ENCODE measurements around the gene SCAF11.

Gene SCAF11

DNA sequence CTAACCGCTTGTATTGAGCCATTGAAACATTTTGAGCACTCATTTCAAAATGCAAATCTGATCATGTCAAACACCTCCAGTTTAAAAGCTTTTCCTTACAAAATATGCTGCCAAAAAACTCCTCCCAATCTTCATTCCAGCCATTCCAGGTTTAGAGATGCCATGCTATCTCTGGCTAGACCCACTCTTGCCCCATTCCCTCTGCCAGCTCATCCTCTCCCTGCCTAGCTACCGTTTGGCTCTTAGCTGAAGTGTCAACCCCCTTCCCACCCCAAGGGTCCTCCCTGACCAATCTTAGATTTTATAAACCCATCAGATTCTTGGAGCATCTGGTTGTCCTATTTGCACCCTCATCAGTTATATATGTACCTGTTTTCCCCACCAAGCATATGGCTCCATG is 75.0 kb downstream of the SCAF11 start:
- DNase-seq (ENCODE audit: low spot score): no peak

DNA sequence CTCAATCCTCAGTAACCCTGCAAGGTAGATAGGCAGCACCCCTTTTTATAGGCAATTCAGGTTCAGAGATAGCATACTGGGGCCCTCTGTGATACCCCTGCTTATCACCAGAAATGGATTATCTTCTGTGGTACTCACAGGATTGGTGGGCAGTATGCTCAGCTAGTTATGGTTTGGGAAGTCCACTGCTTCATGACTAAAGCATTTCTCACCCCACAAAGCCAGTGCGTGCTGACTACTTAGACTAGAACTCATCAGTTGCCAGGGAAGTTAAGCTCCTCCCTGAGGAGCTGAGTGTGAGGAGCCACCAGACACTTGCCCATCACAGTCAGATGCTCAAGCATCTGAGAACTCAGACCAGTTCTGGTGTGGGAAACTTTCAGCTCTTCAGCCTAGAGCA is 76.3 kb downstream of the SCAF11 start:
- no peak for DNase-seq (ENCODE audit: low spot score)

DNA sequence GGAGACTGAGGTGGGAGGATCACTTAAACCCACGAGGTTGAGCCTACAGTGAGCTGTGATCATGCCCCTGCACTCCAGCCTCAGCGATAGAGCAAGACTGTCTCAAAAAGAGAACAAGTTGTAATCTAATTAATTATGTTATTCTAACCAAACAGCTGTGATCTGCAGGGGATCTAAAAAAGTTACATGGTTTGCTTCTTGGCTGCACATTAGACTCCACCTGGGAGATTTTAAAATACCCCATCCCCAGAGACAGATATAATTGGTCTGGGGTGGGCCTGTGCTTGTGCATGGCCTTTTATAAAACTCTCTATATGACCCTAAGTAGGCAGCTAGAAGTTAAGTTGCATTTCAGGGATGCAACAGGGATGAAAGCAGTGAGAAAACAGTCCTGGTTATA is 76.7 kb downstream of the SCAF11 start:
- no peak for DNase-seq (ENCODE audit: low spot score)

DNA sequence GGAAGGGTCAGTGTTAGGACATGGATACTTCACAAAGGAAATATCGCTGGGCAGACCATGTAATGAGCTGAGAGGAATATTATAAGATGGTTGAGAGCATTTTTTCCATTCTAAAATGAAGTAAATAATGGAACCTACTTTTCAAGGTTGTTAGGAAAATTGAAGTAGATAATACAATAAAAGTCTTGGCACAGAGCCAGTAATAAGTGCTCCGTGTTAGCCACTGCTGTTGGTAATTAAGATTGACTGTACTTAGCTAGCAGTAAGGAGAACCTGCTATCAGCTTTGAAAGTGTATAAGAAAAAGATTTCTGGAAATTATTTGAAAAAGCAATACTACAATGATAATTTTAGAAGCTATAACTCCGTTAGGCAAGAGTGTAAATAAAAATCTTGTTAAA is 77.6 kb downstream of the SCAF11 start:
- no peak for DNase-seq (ENCODE audit: low spot score)

DNA sequence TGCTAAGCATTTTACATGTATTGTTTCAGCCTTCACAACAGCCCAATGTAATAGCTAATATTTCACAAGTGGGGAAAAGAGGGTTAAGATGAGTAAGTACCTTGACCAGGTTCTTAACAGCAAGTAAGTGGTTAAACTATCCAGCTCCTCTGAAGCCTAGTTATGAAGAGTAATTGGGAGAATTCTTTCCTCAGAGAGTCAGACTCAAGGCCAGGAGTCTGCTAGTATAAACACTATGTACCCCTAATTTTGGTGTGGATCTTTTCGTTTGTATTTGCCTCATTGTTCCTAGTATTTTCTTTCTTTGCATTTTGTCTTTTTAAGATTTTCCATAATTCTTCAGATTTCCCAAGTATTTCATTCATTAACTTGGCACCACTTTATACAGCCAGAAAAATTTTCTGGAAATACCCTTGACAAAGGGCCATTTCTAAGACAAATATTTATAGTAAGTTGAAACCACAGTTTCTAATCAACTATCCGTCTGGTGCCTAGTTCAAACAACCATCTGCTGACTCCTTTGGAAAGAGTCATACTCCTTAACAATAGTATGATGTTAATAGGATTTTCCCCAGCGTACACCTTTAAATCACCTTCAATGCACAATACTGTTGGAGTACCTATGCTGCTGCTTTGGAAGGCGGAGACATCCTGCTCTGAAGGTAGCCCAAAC is 81.2 kb downstream of the SCAF11 start:
- DNase-seq (ENCODE audit: low spot score): no peak

DNA sequence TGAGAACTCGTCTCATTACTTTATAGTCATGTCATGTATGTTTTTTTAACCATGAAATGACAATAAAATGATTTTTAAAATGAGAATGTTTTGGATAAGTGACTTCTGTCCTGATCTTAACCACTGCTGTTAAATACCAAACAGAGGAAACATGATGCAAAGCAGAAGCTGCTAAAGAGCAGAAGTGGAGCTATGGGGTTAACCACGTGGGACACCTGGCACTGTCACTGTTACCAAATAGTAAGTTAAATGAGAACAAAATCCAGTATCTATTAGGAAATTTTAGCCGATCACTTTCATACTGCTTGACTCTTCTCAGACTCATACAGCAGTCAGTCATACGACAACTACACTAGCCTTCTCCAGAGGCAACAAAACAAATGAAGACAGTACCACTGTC is 82.4 kb downstream of the SCAF11 start:
- DNase-seq (ENCODE audit: low spot score): no peak

DNA sequence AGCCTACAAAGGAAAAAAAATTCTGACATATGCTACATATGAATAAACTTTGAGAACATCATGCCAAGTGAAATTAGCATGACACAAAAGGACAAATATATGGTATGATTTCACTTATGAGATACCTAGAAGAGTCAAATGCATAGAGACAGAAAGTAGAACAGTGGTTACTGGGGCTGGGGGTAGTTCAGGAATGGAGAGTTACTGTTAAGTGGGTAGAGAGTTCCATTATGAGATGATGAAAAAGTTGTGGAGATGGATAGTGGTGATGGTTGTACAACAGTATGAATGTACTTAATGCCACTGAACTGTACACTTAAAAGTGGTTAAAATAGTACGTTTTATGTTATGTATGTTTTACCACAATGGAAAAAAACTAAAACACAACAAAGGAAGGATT is 92.3 kb downstream of the SCAF11 start:
- DNase-seq (ENCODE audit: low spot score): no peak

DNA sequence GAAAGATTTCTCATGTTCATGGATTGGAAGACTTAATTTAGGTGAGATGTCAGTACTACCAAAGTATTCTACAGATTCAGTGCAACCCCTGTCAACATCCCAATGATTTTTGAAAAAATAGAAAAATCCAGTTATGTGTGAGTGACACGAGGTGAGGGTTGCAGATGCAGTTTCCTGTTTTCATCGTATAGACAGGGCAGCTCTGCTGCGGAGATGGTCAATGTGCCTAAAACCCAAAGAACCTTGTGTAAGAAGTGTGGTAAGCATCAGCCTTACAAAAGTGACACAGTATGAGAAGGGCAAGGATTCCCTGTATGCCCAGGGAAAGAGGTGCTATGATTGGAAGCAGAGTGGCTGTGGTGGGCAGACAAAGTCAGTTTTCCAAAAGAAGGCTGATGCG is 94.4 kb downstream of the SCAF11 start:
- no peak for DNase-seq (ENCODE audit: low spot score)

DNA sequence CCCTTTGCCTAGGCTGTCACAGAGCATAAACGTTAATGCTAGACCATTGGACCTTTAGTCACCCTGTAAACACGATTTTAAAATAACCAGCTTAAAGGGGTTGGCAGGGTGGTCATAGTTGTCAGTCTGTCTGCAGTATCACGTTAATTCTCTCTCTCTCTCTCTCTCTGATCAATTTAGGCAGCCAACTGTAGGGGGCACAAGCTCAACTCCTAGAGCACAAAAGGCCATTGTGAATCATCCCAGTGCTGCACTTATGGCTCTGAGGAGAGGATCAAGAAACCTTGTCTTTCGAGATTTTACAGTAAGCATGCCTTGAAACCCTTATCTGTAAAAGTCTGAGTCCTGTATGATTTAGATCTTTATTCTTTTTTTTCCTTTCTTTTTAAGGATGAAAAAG is 97.1 kb downstream of the SCAF11 start:
- no peak for DNase-seq (ENCODE audit: low spot score)

DNA sequence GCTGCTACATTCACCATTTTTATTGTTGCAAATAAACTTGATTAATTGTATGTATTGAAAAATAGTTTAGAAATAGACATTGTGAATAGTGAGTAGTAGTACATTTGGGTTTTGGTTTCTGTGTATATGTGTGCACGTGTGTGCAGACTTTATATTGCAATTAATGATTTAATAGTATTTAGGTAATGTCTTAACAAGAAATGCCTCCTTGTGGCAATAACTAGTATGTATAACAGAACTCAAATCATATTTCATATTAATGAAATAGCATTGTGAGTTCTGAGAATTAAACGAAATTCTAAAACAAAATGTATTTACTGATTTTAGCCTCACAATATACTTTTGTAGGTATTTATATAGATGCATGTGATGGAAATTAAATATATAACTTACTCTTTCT is 100.1 kb downstream of the SCAF11 start:
- no peak for DNase-seq (ENCODE audit: low spot score)

DNA sequence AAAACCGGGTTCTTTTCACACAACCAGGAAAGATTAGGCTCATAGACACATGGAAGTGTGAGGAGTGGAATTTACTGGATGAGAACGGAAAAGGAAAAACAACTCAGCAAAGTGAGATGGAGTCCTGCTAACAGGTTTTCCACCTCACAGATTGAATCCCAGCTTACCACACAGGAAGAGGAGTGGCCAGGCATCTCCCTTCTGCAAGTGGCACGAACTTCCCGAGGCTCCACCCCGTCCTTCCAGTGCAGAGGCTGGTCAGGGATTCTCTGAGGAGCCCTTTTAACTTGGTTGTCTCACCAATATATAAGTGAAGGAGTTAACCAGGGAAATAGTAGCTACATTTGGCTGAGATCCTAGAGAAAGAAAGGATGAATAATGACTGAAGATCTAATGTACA is 102.8 kb downstream of the SCAF11 start:
- no peak for DNase-seq (ENCODE audit: low spot score)

DNA sequence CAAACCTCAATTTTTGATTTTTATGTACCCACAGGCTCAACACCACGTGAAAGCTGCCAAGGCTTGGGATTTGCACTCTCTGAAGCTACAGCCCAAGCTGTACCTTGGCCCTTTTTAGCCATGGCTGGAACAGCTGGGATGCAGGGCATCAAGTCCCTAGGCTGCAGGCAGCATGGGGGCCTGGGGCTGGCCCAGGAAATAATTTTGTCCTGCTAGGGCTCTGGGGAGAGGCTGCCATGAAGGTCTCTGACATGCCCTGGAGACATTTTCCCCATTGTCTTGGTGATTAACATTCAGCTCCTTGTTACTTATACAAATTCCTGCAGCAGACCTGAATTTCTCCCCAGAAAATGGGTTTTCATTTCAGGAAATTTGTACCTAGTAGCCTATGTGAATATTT is 103.7 kb downstream of the SCAF11 start:
- DNase-seq (ENCODE audit: low spot score): no peak

DNA sequence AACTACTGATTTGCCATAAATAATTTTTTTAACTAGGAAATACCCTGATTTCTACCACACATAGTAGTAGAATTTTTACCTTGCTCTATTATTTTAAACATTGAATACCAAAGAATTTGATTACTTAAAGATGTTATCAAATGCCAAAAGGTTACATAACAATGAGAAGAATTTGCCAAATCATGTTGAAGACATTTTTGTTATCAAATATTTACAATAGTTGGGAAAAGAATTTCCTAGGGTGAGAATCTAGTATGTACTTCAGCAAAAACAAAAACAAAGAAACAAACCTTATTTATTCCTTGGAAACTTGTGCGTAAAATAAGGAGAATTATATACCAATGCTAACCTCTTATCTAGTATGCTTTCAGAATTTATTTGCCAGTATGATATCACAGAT is 107.2 kb downstream of the SCAF11 start:
- no peak for DNase-seq (ENCODE audit: low spot score)

DNA sequence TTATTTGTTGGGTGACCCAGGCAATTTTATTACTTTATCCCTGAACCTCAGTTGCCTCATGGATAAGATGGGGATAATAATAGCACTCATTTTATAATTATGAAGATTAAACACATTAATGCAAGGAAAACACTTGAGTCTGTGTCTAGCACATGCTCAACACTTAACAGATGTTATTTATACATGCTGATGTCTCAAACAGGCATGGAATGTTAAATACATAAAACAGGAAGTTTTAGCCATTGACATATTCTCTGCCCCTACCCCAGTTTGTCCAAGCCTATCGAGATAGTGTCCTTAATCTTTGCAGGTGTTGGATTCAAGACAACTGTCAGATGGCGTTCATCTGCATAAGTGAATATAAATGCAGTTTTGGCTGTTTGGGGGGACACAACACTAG is 109.8 kb downstream of the SCAF11 start:
- DNase-seq (ENCODE audit: low spot score): no peak

DNA sequence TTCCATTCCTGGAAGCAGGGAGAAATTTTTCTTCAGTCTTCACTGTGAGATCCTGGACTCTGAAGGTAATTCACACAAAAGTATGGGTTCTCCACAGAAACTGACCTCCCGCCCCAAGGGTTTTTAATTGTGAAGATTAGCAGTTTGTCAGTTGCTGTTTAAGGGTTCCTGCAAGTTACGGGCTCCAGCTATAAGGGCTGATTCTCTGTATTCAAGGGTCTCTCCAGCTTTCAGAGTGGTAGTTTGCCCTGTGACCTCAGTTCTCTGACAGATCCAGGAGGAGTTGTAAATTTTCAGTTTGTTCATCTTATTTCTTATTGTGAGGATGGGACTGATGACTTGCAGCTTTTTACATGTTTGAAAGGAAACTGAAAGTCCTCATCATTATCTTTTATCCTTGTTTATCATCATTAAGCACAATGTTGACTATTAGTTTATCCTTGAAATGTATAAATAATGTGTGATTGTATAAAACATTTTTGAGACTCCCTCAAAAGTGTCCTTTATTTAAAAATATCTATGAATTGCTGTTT is 110.9 kb downstream of the SCAF11 start:
- no peak for DNase-seq (ENCODE audit: low spot score)

DNA sequence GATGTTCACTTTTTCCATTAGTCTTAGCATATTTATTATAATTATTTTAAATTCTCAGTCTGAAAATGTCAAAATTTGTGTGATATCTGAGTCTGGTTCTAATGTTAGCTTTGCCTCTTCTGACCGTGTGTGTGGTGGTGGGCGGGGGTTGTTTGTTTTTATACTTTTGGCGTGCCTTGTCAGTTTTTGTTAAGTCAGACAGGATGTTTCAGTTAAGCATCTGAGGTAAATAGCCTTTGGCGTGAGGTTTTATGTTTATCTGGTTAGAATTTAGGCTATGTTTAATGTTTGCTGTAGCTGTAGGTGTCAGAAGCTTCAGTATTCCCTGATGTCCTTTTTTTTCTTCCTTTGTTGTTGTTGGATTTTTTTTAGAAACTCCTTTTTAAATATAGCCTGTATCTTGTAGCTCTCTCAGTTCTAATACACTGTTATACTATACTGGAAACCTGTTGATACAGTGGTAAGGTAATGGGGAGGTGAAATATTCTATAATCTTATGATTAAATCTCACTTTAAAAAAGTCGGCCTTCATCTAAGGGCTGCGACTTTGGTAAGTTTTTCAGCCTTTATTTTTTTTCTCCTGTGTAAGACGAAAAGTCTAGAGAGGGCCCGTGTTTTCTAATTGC is 111.6 kb downstream of the SCAF11 start:
- no peak for DNase-seq (ENCODE audit: low spot score)

DNA sequence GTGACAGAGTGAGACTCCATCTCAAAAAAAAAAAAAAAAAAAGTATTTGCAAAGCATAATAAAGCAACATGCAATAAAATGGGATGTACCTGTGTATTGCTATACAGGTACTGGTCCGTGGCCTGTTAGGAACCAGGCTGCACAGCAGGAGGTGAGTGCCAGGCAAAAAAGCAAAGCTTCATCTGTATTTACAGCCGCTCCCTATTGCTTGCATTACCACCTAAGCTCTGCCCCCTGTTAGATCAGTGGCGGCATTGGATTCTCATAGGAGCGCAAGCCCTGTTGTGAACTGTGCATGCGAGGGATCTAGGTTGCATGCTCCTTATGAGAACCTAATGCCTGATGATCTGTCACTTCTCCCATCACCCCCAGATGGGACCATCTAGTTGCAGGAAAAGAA is 113.3 kb downstream of the SCAF11 start:
- no peak for DNase-seq (ENCODE audit: low spot score)

DNA sequence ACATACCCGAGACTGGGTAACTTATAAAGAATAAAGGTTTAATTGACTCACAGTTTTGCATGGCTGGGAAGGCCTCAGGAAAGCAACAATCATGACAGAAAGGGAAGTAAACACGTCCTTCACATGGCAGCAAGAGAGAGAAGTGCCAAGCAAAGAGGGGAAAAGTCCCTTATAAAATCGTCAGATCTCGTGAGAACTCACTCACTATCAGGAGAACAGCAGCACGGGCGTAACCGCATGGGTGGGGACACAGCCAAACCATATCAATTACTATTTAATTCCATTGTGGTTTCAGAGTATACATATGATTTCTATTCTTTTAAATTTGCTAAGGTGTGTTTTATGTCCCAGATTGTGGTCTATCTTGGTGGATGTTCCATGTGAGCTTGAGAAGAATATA is 117.9 kb downstream of the SCAF11 start:
- no peak for DNase-seq (ENCODE audit: low spot score)
